HepG2 (cell line): ENCODE measurements around the gene NDRG2. TPM values are rescaled to one million over a fixed set of nuclear protein-coding genes. Genes with fewer than 3 reads are reported as not detected.

Experiments used
- ARHGAP35 ChIP-seq: sonication (generic); formaldehyde crosslinking; IDR thresholded peaks from 2 replicates; pipeline ENCODE4 v1.9.0; 2022; ENCODE audit warnings: mild to moderate bottlenecking, inconsistent platforms, moderate library complexity, missing genetic modification reagents, borderline replicate concordance
- FIP1L1 ChIP-seq: fragments of 200-400 bp; formaldehyde crosslinking; IDR thresholded peaks from 2 replicates; pipeline ENCODE4 v1.6.1; 2018; ENCODE audit warnings: low read depth, mild to moderate bottlenecking, low read length, moderate library complexity, borderline replicate concordance; ENCODE audit not compliant: insufficient read depth
- GMEB2 ChIP-seq: IDR thresholded peaks from 2 replicates; pipeline ENCODE4 v1.6.1; 2016; ENCODE audit warnings: missing biosample characterization, missing genetic modification reagents, low read depth
- HES4 ChIP-seq: sonication (generic); formaldehyde crosslinking; IDR thresholded peaks from 2 replicates; pipeline ENCODE4 v1.9.0; 2021; ENCODE audit warnings: mild to moderate bottlenecking, missing genetic modification reagents, borderline replicate concordance
- KDM1A ChIP-seq: IDR thresholded peaks from 2 replicates; pipeline ENCODE4 v1.6.1; 2016; ENCODE audit warnings: missing compliant biosample characterization
- LRRFIP1 ChIP-seq: sonication (generic); formaldehyde crosslinking; conservative IDR thresholded peaks from 2 replicates; pipeline ENCODE4 v1.4.0; 2020; ENCODE audit warnings: missing genetic modification reagents
- MAFF ChIP-seq: IDR thresholded peaks from 2 replicates; pipeline ENCODE4 v1.6.1; 2011; ENCODE audit warnings: low read depth, low read length, improper control_type of control experiment
- NR0B2 ChIP-seq: sonication (generic); formaldehyde crosslinking; IDR thresholded peaks from 2 replicates; pipeline ENCODE4 v1.4.0; 2020; ENCODE audit warnings: mild to moderate bottlenecking, missing genetic modification reagents
- SKI ChIP-seq: fragments of 450-650 bp; IDR thresholded peaks from one replicate; pipeline ENCODE4 v1.6.1; 2018; ENCODE audit warnings: mild to moderate bottlenecking; ENCODE audit not compliant: partially characterized antibody
- SNAI1 ChIP-seq: sonication (generic); formaldehyde crosslinking; IDR thresholded peaks from 2 replicates; pipeline ENCODE4 v1.5.0; 2020; ENCODE audit warnings: mild to moderate bottlenecking, missing genetic modification reagents, borderline replicate concordance
- THAP9 ChIP-seq: sonication (generic); formaldehyde crosslinking; IDR thresholded peaks from 2 replicates; pipeline ENCODE4; 2020; ENCODE audit warnings: missing genetic modification reagents, mild to moderate bottlenecking, borderline replicate concordance
- WIZ ChIP-seq: sonication (generic); formaldehyde crosslinking; IDR thresholded peaks from 2 replicates; pipeline ENCODE4 v1.5.1; 2020; ENCODE audit warnings: mild to moderate bottlenecking, missing genetic modification reagents
- XRCC5 ChIP-seq: fragments of 200-400 bp; formaldehyde crosslinking; optimal IDR thresholded peaks from 2 replicates; pipeline ENCODE3; 2017; ENCODE audit warnings: mild to moderate bottlenecking, low read length
- ZNF549 ChIP-seq: sonication (generic); formaldehyde crosslinking; IDR thresholded peaks from 2 replicates; pipeline ENCODE4 v1.5.0; 2020; ENCODE audit warnings: missing genetic modification reagents
- ZNF556 ChIP-seq: sonication (generic); formaldehyde crosslinking; IDR thresholded peaks from 2 replicates; pipeline ENCODE4 v1.4.0; 2020; ENCODE audit warnings: mild to moderate bottlenecking, missing genetic modification reagents, borderline replicate concordance
- ZNF569 ChIP-seq: sonication (generic); formaldehyde crosslinking; IDR thresholded peaks from 2 replicates; pipeline ENCODE4 v1.5.0; 2020; ENCODE audit warnings: mild to moderate bottlenecking, missing genetic modification reagents, moderate library complexity, borderline replicate concordance
- ZNF883 ChIP-seq: sonication (generic); formaldehyde crosslinking; IDR thresholded peaks from 2 replicates; pipeline ENCODE4 v1.5.1; 2020; ENCODE audit warnings: mild to moderate bottlenecking, missing genetic modification reagents; ENCODE audit errors: not compliant biosample characterization
- polyA plus RNA-seq, 8 experiments: library from polyadenylated mRNA; depleted of rRNA in 3 of 8; stranded (reverse) in 7 of 8; unstranded in 1 of 8; fragments of >200 nt; fragmentation: Illumina TruSeq in 4 of 8; extraction: Trizol in 4 of 8; gene quantifications; 2 replicates each; pipeline versions ENCODE4 v1.2.1 to v1.2.3, GENCODE V29; 2011 to 2016; ENCODE audit warnings: low read depth in 4 of 8, missing spikeins in 1 of 8, mixed read lengths in 1 of 8; ENCODE audit not compliant: insufficient read depth in 1 of 8
- total RNA-seq, 5 experiments: library from RNA; depleted of rRNA; stranded (reverse); fragments of >200 nt; fragmentation: Illumina TruSeq; extraction: Trizol; gene quantifications; 2 replicates each; pipeline ENCODE4 v1.2.3, GENCODE V29; 2016; ENCODE audit warnings: low read depth in 1 of 5
- TF ChIP-seq, protein P1 (sequence below): sonication (generic); formaldehyde crosslinking; IDR thresholded peaks from 2 replicates; pipeline ENCODE4 v1.4.0; 2020; ENCODE audit warnings: mild to moderate bottlenecking, missing genetic modification reagents
- TF ChIP-seq, protein P2 (sequence below): sonication (generic); formaldehyde crosslinking; IDR thresholded peaks from 2 replicates; pipeline ENCODE4 v1.4.0; 2020; ENCODE audit warnings: mild to moderate bottlenecking, missing genetic modification reagents

The NDRG2 gene
- total and polyA plus RNA-seq, 2 of the 13 experiments (the other 11 are each of a cell fraction or from before 2014, with no cell fraction given), result 27.2 to 189 TPM

DNA sequence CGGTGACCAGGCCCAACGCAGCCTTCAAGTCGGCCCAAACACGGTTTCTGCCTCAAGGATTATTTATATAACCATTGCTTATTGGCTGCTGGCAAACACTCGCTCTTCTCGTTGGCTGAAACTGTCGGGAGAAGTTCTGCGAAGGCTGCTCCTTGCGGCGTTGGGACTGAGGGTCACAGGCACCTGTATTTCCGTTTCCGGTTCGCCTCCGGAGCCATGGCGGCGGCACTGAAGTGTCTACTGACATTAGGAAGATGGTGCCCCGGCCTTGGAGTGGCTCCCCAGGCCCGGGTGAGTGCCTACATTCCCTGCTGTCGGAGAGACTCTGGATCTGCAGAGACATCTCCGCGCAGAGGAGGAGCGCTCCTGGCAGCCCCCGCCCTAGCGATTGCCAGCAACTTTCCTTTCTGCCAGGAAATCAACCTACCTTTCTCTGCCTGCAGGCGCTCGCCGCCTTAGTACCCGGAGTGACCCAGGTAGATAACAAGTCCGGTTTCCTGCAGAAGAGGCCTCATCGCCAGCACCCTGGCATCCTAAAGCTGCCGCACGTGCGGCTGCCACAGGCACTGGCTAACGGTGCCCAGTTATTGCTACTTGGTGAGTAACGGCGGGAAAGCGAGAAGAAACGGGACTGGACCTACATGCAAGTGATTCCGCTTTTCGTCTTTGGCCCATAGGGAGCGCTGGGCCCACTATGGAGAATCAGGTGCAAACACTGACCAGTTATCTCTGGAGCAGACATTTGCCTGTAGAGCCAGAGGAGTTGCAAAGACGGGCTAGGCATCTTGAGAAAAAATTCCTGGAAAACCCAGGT lies 34.9 kb downstream of the NDRG2 start, which contains the start of gene METTL17 (continued):
- no peak for TF ChIP-seq XRCC5
- TF ChIP-seq ZNF569 (CRISPR knock-in tag), result no peak
- peak; percentile 68 for TF ChIP-seq ZNF883 (CRISPR knock-in tag)
- no peak for TF ChIP-seq MAFF
- no peak for TF ChIP-seq LRRFIP1 (CRISPR knock-in tag)
- no peak for TF ChIP-seq ZNF549 (CRISPR knock-in tag)
- TF ChIP-seq SKI, result no peak
- no peak for TF ChIP-seq NR0B2
- TF ChIP-seq, protein P1, sequence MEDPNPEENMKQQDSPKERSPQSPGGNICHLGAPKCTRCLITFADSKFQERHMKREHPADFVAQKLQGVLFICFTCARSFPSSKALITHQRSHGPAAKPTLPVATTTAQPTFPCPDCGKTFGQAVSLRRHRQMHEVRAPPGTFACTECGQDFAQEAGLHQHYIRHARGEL (CRISPR knock-in tag), result 0 out of 2 replicates have a peak, but pooled peaks have one; percentile 24
- peak; percentile 62; the same call in 1 of the 2 replicates for TF ChIP-seq ZNF556 (CRISPR knock-in tag)
- TF ChIP-seq, protein P2, sequence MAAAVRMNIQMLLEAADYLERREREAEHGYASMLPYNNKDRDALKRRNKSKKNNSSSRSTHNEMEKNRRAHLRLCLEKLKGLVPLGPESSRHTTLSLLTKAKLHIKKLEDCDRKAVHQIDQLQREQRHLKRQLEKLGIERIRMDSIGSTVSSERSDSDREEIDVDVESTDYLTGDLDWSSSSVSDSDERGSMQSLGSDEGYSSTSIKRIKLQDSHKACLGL (CRISPR knock-in tag), result peak; percentile 57; the same call in 1 of the 2 replicates
- TF ChIP-seq GMEB2 (CRISPR knock-in tag), result no peak
- no peak for TF ChIP-seq SNAI1 (CRISPR knock-in tag)
- no peak for TF ChIP-seq ARHGAP35
- TF ChIP-seq KDM1A (CRISPR knock-in tag), result no peak
- peak; percentile 43; the same call in 1 of the 2 replicates for TF ChIP-seq HES4 (CRISPR knock-in tag)
- no peak for TF ChIP-seq FIP1L1
- peak; percentile 86; the same call in 1 of the 2 replicates for TF ChIP-seq THAP9
- peak; percentile 80; the same call in 1 of the 2 replicates for TF ChIP-seq WIZ (CRISPR knock-in tag)
